ENCODE data around the gene CHRNB1.

- no peak for TF ChIP-seq CTCF (IDR thresholded peaks at IDR 0.05)
- TF ChIP-seq POLR2AphosphoS5 (IDR thresholded peaks at IDR 0.05), result no peak
- peak; percentile 54 for TF ChIP-seq POLR2A (IDR thresholded peaks at IDR 0.05)
Measured at GRCh38 chr17:7479213-7480088, 34.6 kb downstream of the CHRNB1 start, which contains the start of gene ZBTB4.
